Stimulated activated CD8-positive, alpha-beta memory T cell treated with anti-CD3 and anti-CD28 coated beads, Interleukin-7, amount 100 ng/mL, for 1 hour (primary cell): ENCODE data around the gene RETSAT.
"Not testable (repeated sequence)": the region's sequence is repeated elsewhere in the genome, so short reads cannot be mapped to it uniquely, and the experiment has no call there.

Experiments
- DNase-seq, 2 donors: peaks; one replicate each; pipeline ENCODE4 v3.0.0-alpha.2; 2020; ENCODE audit warnings: low read depth in 2 of 2

The RETSAT gene

GRCh38 chr2:85378257-85378656 is 23.9 kb upstream of the RETSAT start:
- no peak for DNase-seq

- DNase-seq = no peak
These were observed 22.8 kb upstream of the RETSAT start for GRCh38 chr2:85377083-85377482.

GRCh38 chr2:85376291-85377065 is 22.1 kb upstream of the RETSAT start:
- DNase-seq = no peak

GRCh38 chr2:85371045-85371444 is 16.7 kb upstream of the RETSAT start:
- DNase-seq = no peak

- no peak for DNase-seq
These were observed 15.2 kb upstream of the RETSAT start for GRCh38 chr2:85369500-85369899.

GRCh38 chr2:85368921-85369320 is 14.6 kb upstream of the RETSAT start:
- DNase-seq = no peak

- no peak for DNase-seq
These were observed 12.9 kb upstream of the RETSAT start for GRCh38 chr2:85367180-85367579.

GRCh38 chr2:85362653-85363387 is 8.5 kb upstream of the RETSAT start:
- not testable (repeated sequence) for DNase-seq

GRCh38 chr2:85357736-85358135 is 3.4 kb upstream of the RETSAT start:
- no peak for DNase-seq

GRCh38 chr2:85356186-85356585 is 1.9 kb upstream of the RETSAT start:
- no peak for DNase-seq

- DNase-seq = no peak
These were observed 1.2 kb upstream of the RETSAT start for GRCh38 chr2:85355521-85355920.

- no peak for DNase-seq
These were observed 714 bp upstream of the RETSAT start for GRCh38 chr2:85355073-85355410.

- DNase-seq = no peak
These were observed 447 bp downstream of the RETSAT start for GRCh38 chr2:85353876-85354285.

GRCh38 chr2:85347599-85347998 is 6.7 kb downstream of the RETSAT start:
- no peak for DNase-seq

GRCh38 chr2:85344356-85344954 is 9.9 kb downstream of the RETSAT start:
- no peak for DNase-seq

- not testable (repeated sequence) for DNase-seq
These were observed 11.0 kb downstream of the RETSAT start for GRCh38 chr2:85343207-85343895.

GRCh38 chr2:85342156-85342555 is 12.2 kb downstream of the RETSAT start:
- no peak for DNase-seq

- DNase-seq = no peak
These were observed 12.9 kb downstream of the RETSAT start for GRCh38 chr2:85341269-85342029.

GRCh38 chr2:85340034-85340892 is 14.1 kb downstream of the RETSAT start:
- DNase-seq = no peak

GRCh38 chr2:85334928-85335327 is 19.4 kb downstream of the RETSAT start:
- no peak for DNase-seq

GRCh38 chr2:85333877-85334276 is 20.5 kb downstream of the RETSAT start:
- not testable (repeated sequence) for DNase-seq
